Measurements from ENCODE around the gene OOSP4B.
"Not testable (repeated sequence)": the region's sequence is repeated elsewhere in the genome, so short reads cannot be mapped to it uniquely, and the experiment has no call there.

OOSP4B gene

GRCh38 chr11:60059521-60060240 lies 42.7 kb downstream of the OOSP4B start:
- DNase-seq (ENCODE audit: low spot score) = no peak

- no peak for DNase-seq (ENCODE audit: low spot score)
Measured at GRCh38 chr11:60064111-60064510, 47.1 kb downstream of the OOSP4B start.

GRCh38 chr11:60065801-60066200 lies 48.8 kb downstream of the OOSP4B start:
- DNase-seq (ENCODE audit: low spot score) = no peak

- no peak for DNase-seq (ENCODE audit: low spot score)
Measured at GRCh38 chr11:60069450-60069849, 52.5 kb downstream of the OOSP4B start.

GRCh38 chr11:60071644-60072043 lies 54.7 kb downstream of the OOSP4B start:
- DNase-seq (ENCODE audit: low spot score) = not testable (repeated sequence)

- DNase-seq (ENCODE audit: low spot score) = no peak
Measured at GRCh38 chr11:60077216-60077817, 60.3 kb downstream of the OOSP4B start.

- DNase-seq (ENCODE audit: low spot score) = no peak
Measured at GRCh38 chr11:60077981-60078380, 61.0 kb downstream of the OOSP4B start.

- DNase-seq (ENCODE audit: low spot score) = no peak
Measured at GRCh38 chr11:60078745-60079144, 61.8 kb downstream of the OOSP4B start.

- DNase-seq (ENCODE audit: low spot score) = no peak
Measured at GRCh38 chr11:60080535-60080934, 63.6 kb downstream of the OOSP4B start.

Measured in RKO (cell line).